ENCODE measurements around the gene TSC22D4. TPM values are rescaled to one million over a fixed set of nuclear protein-coding genes. Genes with fewer than 3 reads are reported as not detected.
A peak's percentile ranks its signal among the peaks of the same experiment; 100 is the strongest.

Gene TSC22D4
- total RNA-seq, 3 donors from 2014 or later (not counting 1 experiment from before 2014, with no cell fraction given) = 140 to 173 (median 168) TPM

- H3K27ac Mint-ChIP-seq = no peak overlapping the region
- no peaks in the 10 kb centered on the region for H3K9me3 Mint-ChIP-seq
- no peak for ATAC-seq
These were observed 42.1 kb upstream of the TSC22D4 start for GRCh38 chr7:100521076-100521475.

GRCh38 chr7:100520138-100520537 is 41.1 kb upstream of the TSC22D4 start:
- Mint-ChIP-seq H3K9me3 (no peaks in the 10 kb centered on the region), H3K27ac (no peak overlapping the region), H3K36me3 (no peaks in the 10 kb centered on the region), H3K4me3 (no peak overlapping the region), H3K27me3 (ENCODE audit: low read depth in 2 of 2) (peaks cover 0 to 4% of the 10 kb centered on the region in 2 donors), H3K4me1 (peaks cover 15 to 20% of the 10 kb centered on the region in 2 donors)
- intact Hi-C loops (cut with micrococcal nuclease) = no loop called here
- Histone ChIP-seq H3K27ac (ENCODE audit: low read length) (no peak overlapping the region), H3K9me3 (ENCODE audit: control insufficient read depth, insufficient read depth, low read length) (no peaks in the 10 kb centered on the region), H3K27me3 (ENCODE audit: control insufficient read depth, insufficient read depth, low read length) (no peaks in the 10 kb centered on the region), H3K4me1 (ENCODE audit: control insufficient read depth, insufficient read depth, low read length) (peaks cover 25% of the 10 kb centered on the region), H3K4me3 (ENCODE audit: low read length) (no peak overlapping the region), H3K36me3 (ENCODE audit: control insufficient read depth, insufficient read depth, low read length) (no peaks in the 10 kb centered on the region)
- WGBS (ENCODE audit: insufficient coverage) = 20% methylated on average over 1 of the region's 1 CpG
- no peak for DNase-seq
- TF ChIP-seq CTCF (IDR thresholded peaks at IDR 0.05) = no peak
- ATAC-seq = no peak

More at GRCh38 chr7:100521076-100521475, 42.1 kb upstream of the TSC22D4 start:
- peaks cover 0 to 4% of the 10 kb centered on the region in 2 donors for H3K27me3 Mint-ChIP-seq (ENCODE audit: low read depth in 2 of 2)
- DNase-seq = no peak
- peaks cover 11% of the 10 kb centered on the region in 2 donors for H3K4me1 Mint-ChIP-seq
- no peak for TF ChIP-seq CTCF (IDR thresholded peaks at IDR 0.05)
- Histone ChIP-seq H3K4me1 (ENCODE audit: control insufficient read depth, insufficient read depth, low read length) (peaks cover 15% of the 10 kb centered on the region), H3K4me3 (ENCODE audit: low read length) (no peak overlapping the region), H3K27me3 (ENCODE audit: control insufficient read depth, insufficient read depth, low read length) (no peaks in the 10 kb centered on the region), H3K27ac (ENCODE audit: low read length) (no peak overlapping the region), H3K9me3 (ENCODE audit: control insufficient read depth, insufficient read depth, low read length) (no peaks in the 10 kb centered on the region), H3K36me3 (ENCODE audit: control insufficient read depth, insufficient read depth, low read length) (no peaks in the 10 kb centered on the region)
- intact Hi-C loops (cut with micrococcal nuclease) = no loop called here
- no peak overlapping the region for H3K4me3 Mint-ChIP-seq
- WGBS (ENCODE audit: insufficient coverage) = 85% methylated on average over 2 of the region's 2 CpGs
- H3K36me3 Mint-ChIP-seq = no peaks in the 10 kb centered on the region

GRCh38 chr7:100519580-100519979 is 40.6 kb upstream of the TSC22D4 start:
- H3K4me3 Mint-ChIP-seq = no peak overlapping the region
- intact Hi-C loops (cut with micrococcal nuclease) = no loop called here
- Histone ChIP-seq H3K27ac (ENCODE audit: low read length) (no peak overlapping the region), H3K27me3 (ENCODE audit: control insufficient read depth, insufficient read depth, low read length) (no peaks in the 10 kb centered on the region), H3K4me1 (ENCODE audit: control insufficient read depth, insufficient read depth, low read length) (peaks cover 25% of the 10 kb centered on the region), H3K4me3 (ENCODE audit: low read length) (no peak overlapping the region), H3K9me3 (ENCODE audit: control insufficient read depth, insufficient read depth, low read length) (no peaks in the 10 kb centered on the region), H3K36me3 (ENCODE audit: control insufficient read depth, insufficient read depth, low read length) (no peaks in the 10 kb centered on the region)
- no peaks in the 10 kb centered on the region for H3K36me3 Mint-ChIP-seq
- peaks cover 0 to 4% of the 10 kb centered on the region in 2 donors for H3K27me3 Mint-ChIP-seq (ENCODE audit: low read depth in 2 of 2)
- no peaks in the 10 kb centered on the region for H3K9me3 Mint-ChIP-seq
- ATAC-seq (no peak), DNase-seq (no peak)
- 89% methylated on average over 6 of the region's 6 CpGs for WGBS (ENCODE audit: insufficient coverage)
- H3K27ac Mint-ChIP-seq = no peak overlapping the region
- H3K4me1 Mint-ChIP-seq = peaks cover 15 to 21% of the 10 kb centered on the region in 2 donors
- no peak for TF ChIP-seq CTCF (IDR thresholded peaks at IDR 0.05)

- Mint-ChIP-seq H3K27ac (no peak overlapping the region), H3K9me3 (no peaks in the 10 kb centered on the region), H3K27me3 (ENCODE audit: low read depth in 2 of 2) (peaks cover 13 to 15% of the 10 kb centered on the region in 2 donors), H3K36me3 (no peaks in the 10 kb centered on the region), H3K4me1 (peaks cover 15 to 21% of the 10 kb centered on the region in 2 donors), H3K4me3 (peak overlapping the region; percentile 6)
- H3K9me3 ChIP-seq (ENCODE audit: control insufficient read depth, insufficient read depth, low read length) = no peaks in the 10 kb centered on the region
- H3K4me1 ChIP-seq (ENCODE audit: control insufficient read depth, insufficient read depth, low read length) = peaks cover 25% of the 10 kb centered on the region
- no peak overlapping the region for H3K4me3 ChIP-seq (ENCODE audit: low read length)
- no peak for TF ChIP-seq CTCF (IDR thresholded peaks at IDR 0.05)
- no peak for DNase-seq
- no peak overlapping the region for H3K27ac ChIP-seq (ENCODE audit: low read length)
- no peaks in the 10 kb centered on the region for H3K27me3 ChIP-seq (ENCODE audit: control insufficient read depth, insufficient read depth, low read length)
- intact Hi-C loops (cut with micrococcal nuclease) = no loop called here
- WGBS (ENCODE audit: insufficient coverage) = 94% methylated on average over 2 of the region's 2 CpGs
- no peaks in the 10 kb centered on the region for H3K36me3 ChIP-seq (ENCODE audit: control insufficient read depth, insufficient read depth, low read length)
- ATAC-seq = no peak
These were observed 38.3 kb upstream of the TSC22D4 start for GRCh38 chr7:100517305-100517704.

Measured in natural killer cell (primary cell).